CD4-positive, CD25-positive, alpha-beta regulatory T cell (primary cell): ENCODE measurements around the gene ERICH6B. TPM values are rescaled to one million over a fixed set of nuclear protein-coding genes. Genes with fewer than 3 reads are reported as not detected.
"Not testable (repeated sequence)": the region's sequence is repeated elsewhere in the genome, so short reads cannot be mapped to it uniquely, and the experiment has no call there.

ENCODE experiments used
- ATAC-seq, 2 donors: fragments of 150-1000 bp; cut with Tn5 transposase; one replicate each; pipeline ENCODE4 v1.10.0; 2021; ENCODE audit warnings: low read depth in 2 of 2, moderate number of reproducible peaks in 2 of 2, moderate library complexity in 1 of 2
- DNase-seq, 3 donors: peaks; one replicate each; pipeline versions ENCODE4 v3.0.0 to v3.0.0-alpha.2; 2012 to 2022; ENCODE audit warnings: mixed read lengths in 1 of 3
- H3K27ac ChIP-seq: one replicate; pipeline ENCODE4 v1.7.0; 2013; ENCODE audit warnings: mild to moderate bottlenecking, low read length; ENCODE audit not compliant: insufficient read depth, poor library complexity, severe bottlenecking
- H3K27me3 ChIP-seq: one replicate; pipeline ENCODE4 v1.7.0; 2013; ENCODE audit warnings: low read length; ENCODE audit not compliant: control insufficient read depth, insufficient read depth
- H3K36me3 ChIP-seq: one replicate; pipeline ENCODE4 v1.7.0; 2013; ENCODE audit warnings: mild to moderate bottlenecking, low read length, moderate library complexity; ENCODE audit not compliant: control insufficient read depth, insufficient read depth
- H3K4me1 ChIP-seq: 2 replicates; pipeline ENCODE4 v1.7.0; 2013; ENCODE audit warnings: mild to moderate bottlenecking, low read length; ENCODE audit not compliant: insufficient read depth, control insufficient read depth, poor library complexity, severe bottlenecking
- H3K4me3 ChIP-seq: one replicate; pipeline ENCODE4 v1.7.0; 2013; ENCODE audit warnings: low read depth, mild to moderate bottlenecking, low read length, moderate library complexity
- H3K9me3 ChIP-seq, 2 experiments: 1 replicate in 1 of 2; 2 replicates in 1 of 2; pipeline ENCODE4 v1.7.0; 2013; ENCODE audit warnings: low read length in 2 of 2, mild to moderate bottlenecking in 1 of 2, moderate library complexity in 1 of 2; ENCODE audit not compliant: control insufficient read depth in 2 of 2
- H3K27ac Mint-ChIP-seq, 3 donors: one replicate each; pipeline ENCODE4 v1.8.0; 2020 to 2022; ENCODE audit warnings: mild to moderate bottlenecking in 3 of 3, mixed read lengths in 3 of 3, moderate library complexity in 2 of 3
- H3K27me3 Mint-ChIP-seq: one replicate; pipeline ENCODE4 v1.8.0; 2022; ENCODE audit warnings: mild to moderate bottlenecking, mixed read lengths
- H3K36me3 Mint-ChIP-seq: one replicate; pipeline ENCODE4 v1.8.0; 2020; ENCODE audit warnings: mixed read lengths
- H3K4me1 Mint-ChIP-seq, 4 donors: one replicate each; pipeline ENCODE4 v1.8.0; 2020 to 2022; ENCODE audit warnings: mixed read lengths in 4 of 4, mild to moderate bottlenecking in 1 of 4
- H3K4me3 Mint-ChIP-seq, 4 donors: one replicate each; pipeline ENCODE4 v1.8.0; 2020 to 2022; ENCODE audit warnings: mild to moderate bottlenecking in 4 of 4, mixed read lengths in 4 of 4, moderate library complexity in 3 of 4
- H3K9me3 Mint-ChIP-seq, 7 donors: one replicate each; pipeline ENCODE4 v1.8.0; 2020 to 2022; ENCODE audit warnings: mixed read lengths in 7 of 7, mild to moderate bottlenecking in 3 of 7, moderate library complexity in 2 of 7
- polyA plus RNA-seq, 4 donors: library from polyadenylated mRNA; unstranded; fragments of 300-500 nt; fragmentation: Illumina TruSeq; gene quantifications; one replicate each; pipeline ENCODE4 v1.2.3, GENCODE V29; 2021
- total RNA-seq: library from RNA; stranded (reverse); gene quantifications from one replicate; pipeline ENCODE4 v1.2.3, GENCODE V29; 2022

The ERICH6B gene
- total and polyA plus RNA-seq, 5 donors from 2014 or later, result 0.38 TPM; not detected in 4

DNA sequence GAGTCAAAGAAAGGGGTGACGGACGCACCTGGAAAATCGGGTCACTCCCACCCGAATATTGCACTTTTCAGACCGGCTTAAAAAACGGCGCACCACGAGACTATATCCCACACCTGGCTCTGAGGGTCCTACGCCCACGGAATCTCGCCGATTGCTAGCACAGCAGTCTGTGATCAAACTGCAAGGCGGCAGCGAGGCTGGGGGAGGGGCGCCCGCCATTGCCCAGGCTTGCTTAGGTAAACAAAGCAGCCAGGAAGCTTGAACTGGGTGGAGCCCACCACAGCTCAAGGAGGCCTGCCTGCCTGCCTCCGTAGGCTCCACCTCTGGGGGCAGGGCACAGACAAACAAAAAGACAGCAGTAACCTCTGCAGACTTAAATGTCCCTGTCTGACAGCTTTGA is 29.7 kb upstream of the ERICH6B start:
- not testable (repeated sequence) for H3K27me3 Mint-ChIP-seq, H3K4me3 ChIP-seq, H3K4me1 ChIP-seq, H3K36me3 ChIP-seq, H3K4me1 Mint-ChIP-seq, H3K4me3 Mint-ChIP-seq, H3K27ac ChIP-seq, DNase-seq, H3K27ac Mint-ChIP-seq, H3K27me3 ChIP-seq, ATAC-seq, H3K36me3 Mint-ChIP-seq
- H3K9me3 Mint-ChIP-seq, result peaks cover 0 to 16% (median 4%) of the 10 kb centered on the region in 7 donors
- peaks cover 14 to 19% of the 10 kb centered on the region in 2 experiments for H3K9me3 ChIP-seq

DNA sequence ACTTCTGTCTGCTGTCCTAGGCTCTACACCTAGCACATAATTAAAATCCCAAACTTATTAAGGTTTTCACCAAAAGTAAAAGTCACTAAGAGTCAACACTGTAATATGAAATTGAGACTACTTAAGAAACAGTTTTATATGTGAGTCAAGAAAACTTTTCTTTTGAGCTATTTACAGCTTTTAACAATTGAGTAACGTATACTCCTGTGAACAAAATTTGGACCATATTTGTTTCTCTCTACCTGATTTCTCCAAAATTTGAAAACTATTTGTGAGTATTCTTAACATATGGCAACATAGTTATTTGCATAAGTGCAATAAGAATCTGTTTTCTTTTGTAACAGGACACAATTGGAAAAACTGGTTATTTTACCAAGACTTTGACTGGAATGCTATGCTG is 26.6 kb upstream of the ERICH6B start:
- H3K36me3 ChIP-seq, H3K27me3 ChIP-seq, H3K4me3 ChIP-seq, ATAC-seq, H3K4me1 ChIP-seq, H3K4me3 Mint-ChIP-seq, H3K4me1 Mint-ChIP-seq, H3K27ac Mint-ChIP-seq, DNase-seq, H3K27ac ChIP-seq, H3K36me3 Mint-ChIP-seq: not testable (repeated sequence)
- Mint-ChIP-seq H3K27me3 (peaks cover 17% of the 10 kb centered on the region), H3K9me3 (peaks cover 0 to 16% (median 4%) of the 10 kb centered on the region in 7 donors)
- H3K9me3 ChIP-seq, result peaks cover 14 to 19% of the 10 kb centered on the region in 2 experiments

DNA sequence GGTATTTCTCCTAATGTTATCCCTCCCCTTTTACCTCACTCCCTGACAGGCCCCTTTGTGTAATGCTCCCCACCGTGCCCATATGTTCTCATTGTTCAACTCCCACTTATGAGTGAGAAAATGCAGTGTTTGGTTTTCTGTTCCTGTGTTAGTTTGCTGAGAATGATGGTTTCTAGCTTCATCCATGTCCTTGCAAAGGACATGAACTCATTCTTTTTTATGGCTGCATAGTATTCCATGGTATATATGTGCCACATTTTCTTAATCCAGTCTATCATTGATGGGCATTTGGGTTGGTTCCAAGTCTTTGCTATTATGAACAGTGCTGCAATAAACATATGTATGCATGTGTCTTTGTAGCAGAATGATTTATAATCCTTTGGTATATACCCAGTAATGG is 19.8 kb upstream of the ERICH6B start:
- not testable (repeated sequence) for H3K9me3 Mint-ChIP-seq, H3K36me3 ChIP-seq, H3K4me1 ChIP-seq, H3K4me1 Mint-ChIP-seq, H3K27ac Mint-ChIP-seq, H3K27ac ChIP-seq, H3K4me3 Mint-ChIP-seq, H3K27me3 ChIP-seq, H3K9me3 ChIP-seq, ATAC-seq, H3K36me3 Mint-ChIP-seq, DNase-seq, H3K4me3 ChIP-seq
- peaks cover 23% of the 10 kb centered on the region for H3K27me3 Mint-ChIP-seq

DNA sequence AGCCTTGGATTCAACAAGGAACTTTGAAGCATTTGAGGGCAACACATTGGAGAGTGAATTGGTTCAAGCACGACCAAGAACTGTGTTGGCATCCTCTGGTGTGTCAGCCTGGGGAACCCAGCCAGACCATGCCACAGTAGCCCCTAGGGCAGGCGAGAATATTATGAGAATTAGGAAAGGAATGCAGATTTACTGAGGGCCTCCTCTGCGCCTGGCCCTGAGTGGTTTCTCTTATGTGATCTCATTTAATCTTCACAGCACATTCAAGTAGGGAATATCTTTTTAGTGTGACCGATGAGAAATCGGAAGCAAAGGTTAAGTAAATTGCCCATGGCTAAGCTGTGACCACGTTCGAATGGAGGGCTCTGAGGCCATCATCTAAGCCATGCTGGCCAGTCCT is 15.3 kb upstream of the ERICH6B start:
- Histone ChIP-seq H3K4me1 (no peaks in the 10 kb centered on the region), H3K27me3 (no peaks in the 10 kb centered on the region), H3K9me3 (no peaks in the 10 kb centered on the region), H3K27ac (no peak overlapping the region), H3K36me3 (no peaks in the 10 kb centered on the region), H3K4me3 (no peak overlapping the region)
- Mint-ChIP-seq H3K4me1 (peaks cover 0 to 6% (median 0%) of the 10 kb centered on the region in 4 donors), H3K27me3 (peaks cover 17% of the 10 kb centered on the region), H3K9me3 (peaks cover 0 to 2% (median 0%) of the 10 kb centered on the region in 7 donors), H3K36me3 (no peaks in the 10 kb centered on the region), H3K4me3 (no peak overlapping the region), H3K27ac (no peak overlapping the region)
- DNase-seq, result no peak
- no peak for ATAC-seq

DNA sequence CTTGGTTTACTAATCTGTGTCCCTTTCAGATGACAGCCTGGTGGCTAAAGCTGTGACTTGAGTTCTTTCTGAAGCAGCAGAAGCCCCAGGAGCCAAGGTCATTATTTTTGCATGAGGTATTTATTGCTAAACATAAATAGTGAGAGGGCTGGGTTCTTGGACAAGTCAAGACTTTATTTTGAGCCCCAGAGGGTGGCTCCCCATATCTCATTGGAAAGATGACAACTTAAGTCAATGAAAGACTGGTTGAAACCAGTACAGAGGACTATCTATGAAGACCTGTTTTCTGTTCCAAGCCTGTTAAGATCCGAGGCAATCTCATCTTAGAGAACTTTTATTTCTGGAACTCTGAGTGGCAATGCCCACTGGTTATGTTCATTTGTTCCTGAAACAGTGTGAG is 14.4 kb upstream of the ERICH6B start:
- peaks cover 0 to 6% (median 0%) of the 10 kb centered on the region in 4 donors for H3K4me1 Mint-ChIP-seq

DNA sequence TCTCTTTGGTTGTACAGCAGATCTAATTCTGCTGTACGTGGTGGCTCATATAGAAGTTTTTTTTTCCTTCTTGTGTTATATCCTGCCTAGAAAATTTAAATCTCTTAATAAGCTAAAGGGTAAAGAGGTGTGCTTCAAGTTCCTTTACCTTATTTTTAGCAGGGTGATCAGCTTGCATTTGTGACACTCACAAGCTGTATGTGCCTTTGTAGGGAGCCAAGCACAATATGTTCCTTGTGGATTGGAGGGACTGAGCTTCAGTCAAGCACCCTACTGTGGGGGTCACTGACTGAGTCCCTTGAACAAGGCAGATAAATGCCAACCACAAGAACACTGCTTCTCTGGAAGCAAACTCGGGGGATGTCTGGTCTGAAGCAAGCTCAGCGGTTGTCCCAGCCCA is 12.6 kb upstream of the ERICH6B start:
- Histone ChIP-seq H3K4me1 (no peaks in the 10 kb centered on the region), H3K27ac (no peak overlapping the region), H3K4me3 (no peak overlapping the region), H3K36me3 (no peaks in the 10 kb centered on the region), H3K27me3 (peaks cover 1% of the 10 kb centered on the region), H3K9me3 (no peaks in the 10 kb centered on the region)
- Mint-ChIP-seq H3K27me3 (peaks cover 27% of the 10 kb centered on the region), H3K4me1 (peaks cover 0 to 6% (median under 1%) of the 10 kb centered on the region in 4 donors), H3K27ac (no peak overlapping the region), H3K4me3 (no peak overlapping the region), H3K9me3 (peaks cover 0 to 2% (median 0%) of the 10 kb centered on the region in 7 donors), H3K36me3 (no peaks in the 10 kb centered on the region)
- DNase-seq, result no peak
- ATAC-seq, result no peak

More for the DNA sequence above, 14.4 kb upstream of the ERICH6B start:
- Histone ChIP-seq H3K36me3 (no peaks in the 10 kb centered on the region), H3K4me1 (no peaks in the 10 kb centered on the region), H3K27me3 (no peaks in the 10 kb centered on the region), H3K4me3 (no peak overlapping the region), H3K9me3 (no peaks in the 10 kb centered on the region), H3K27ac (no peak overlapping the region)
- DNase-seq, result no peak
- no peaks in the 10 kb centered on the region for H3K36me3 Mint-ChIP-seq
- H3K27ac Mint-ChIP-seq, result no peak overlapping the region
- no peak for ATAC-seq
- H3K4me3 Mint-ChIP-seq, result no peak overlapping the region
- H3K9me3 Mint-ChIP-seq, result peaks cover 0 to 2% (median 0%) of the 10 kb centered on the region in 7 donors
- peaks cover 23% of the 10 kb centered on the region for H3K27me3 Mint-ChIP-seq

DNA sequence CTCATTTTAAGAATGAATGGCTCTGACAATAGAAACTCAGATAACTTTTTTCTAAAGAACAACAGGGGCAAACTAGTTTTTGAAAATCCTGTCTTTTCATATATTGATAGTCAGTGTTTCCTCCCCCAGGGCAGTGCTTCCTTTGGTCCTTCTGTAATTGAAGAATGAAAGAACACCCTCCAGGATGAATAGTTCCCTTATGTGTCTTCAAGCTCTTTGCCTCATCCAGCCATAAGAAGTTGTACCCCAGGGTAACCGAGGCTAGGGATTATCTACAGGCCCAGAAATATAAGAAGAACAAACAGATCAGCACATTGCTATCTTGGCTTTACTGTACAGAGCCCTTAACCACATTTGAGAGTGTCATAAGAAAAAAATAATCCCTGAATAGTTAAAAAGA is 12.1 kb upstream of the ERICH6B start:
- Mint-ChIP-seq H3K36me3 (no peaks in the 10 kb centered on the region), H3K9me3 (peaks cover 0 to 2% (median 0%) of the 10 kb centered on the region in 7 donors), H3K27me3 (peaks cover 25% of the 10 kb centered on the region), H3K4me1 (peaks cover 0 to 6% (median under 1%) of the 10 kb centered on the region in 4 donors), H3K4me3 (no peak overlapping the region), H3K27ac (no peak overlapping the region)
- Histone ChIP-seq H3K4me1 (no peaks in the 10 kb centered on the region), H3K27me3 (peaks cover 4% of the 10 kb centered on the region), H3K4me3 (no peak overlapping the region), H3K36me3 (no peaks in the 10 kb centered on the region), H3K9me3 (no peaks in the 10 kb centered on the region), H3K27ac (no peak overlapping the region)
- DNase-seq, result no peak
- ATAC-seq, result no peak

DNA sequence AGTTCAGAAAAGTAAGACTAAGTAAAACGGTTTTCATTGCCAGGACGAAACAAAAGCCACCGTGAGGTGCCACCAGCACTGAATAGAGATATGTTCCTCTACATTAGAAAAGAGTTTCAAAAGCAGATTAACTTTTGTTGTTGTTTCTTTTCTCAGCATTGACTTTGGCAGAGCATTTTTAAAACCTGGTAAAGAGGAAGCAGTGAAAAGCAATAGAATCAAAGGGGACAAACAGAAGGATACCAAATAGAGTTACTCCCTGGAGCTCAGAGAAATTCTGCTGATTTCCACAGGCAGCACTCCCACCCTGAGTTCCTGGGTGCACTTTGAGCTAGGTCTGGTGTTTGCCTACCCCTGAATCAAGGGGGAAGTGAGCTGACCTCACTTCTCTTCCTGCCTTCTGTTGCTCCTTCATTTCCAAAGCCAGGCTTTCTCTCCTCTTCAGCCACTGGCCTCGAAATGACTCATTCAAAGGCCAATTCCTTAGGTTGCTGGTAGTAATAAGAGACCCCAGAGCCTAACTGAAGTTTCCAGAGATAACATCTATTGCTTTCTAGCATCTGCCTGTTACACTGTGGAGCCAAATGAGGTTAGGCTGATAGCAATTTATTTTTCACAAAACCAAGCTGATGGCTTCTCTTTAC is 11.3 kb upstream of the ERICH6B start:
- no peak for DNase-seq
- Histone ChIP-seq H3K4me3 (no peak overlapping the region), H3K4me1 (no peaks in the 10 kb centered on the region), H3K36me3 (no peaks in the 10 kb centered on the region), H3K9me3 (no peaks in the 10 kb centered on the region), H3K27ac (no peak overlapping the region), H3K27me3 (peaks cover 4% of the 10 kb centered on the region)
- H3K4me3 Mint-ChIP-seq, result no peak overlapping the region
- H3K27me3 Mint-ChIP-seq, result peaks cover 32% of the 10 kb centered on the region
- H3K9me3 Mint-ChIP-seq, result peaks cover 0 to 2% (median 0%) of the 10 kb centered on the region in 7 donors
- peak overlapping the region in 1 of 3 donors; percentile 77 for H3K27ac Mint-ChIP-seq
- H3K4me1 Mint-ChIP-seq, result peaks cover 0 to 6% (median 2%) of the 10 kb centered on the region in 4 donors
- H3K36me3 Mint-ChIP-seq, result no peaks in the 10 kb centered on the region
- ATAC-seq, result no peak
